WTC11 (cell line): ENCODE results near the gene PRKN. TPM values are rescaled to one million over a fixed set of nuclear protein-coding genes. Genes with fewer than 3 reads are reported as not detected.

Experiments
- ATAC-seq: fragments of 200-7000 bp; cut with Tn5 transposase; 2 replicates; pipeline ENCODE4 v1.10.0; 2021; ENCODE audit warnings: mild to moderate bottlenecking, moderate library complexity
- CTCF ChIA-PET: fragments of 300-600 bp; sonication (Branson Sonifier 250); formaldehyde crosslinking; loops from one replicate; lab custom pipeline; 2021; ENCODE audit warnings: antibody characterized with exemption; lab: Charles Lee
- POLR2A ChIA-PET: fragments of 350-600 bp; sonication (Branson Sonifier 250); formaldehyde crosslinking; loops from one replicate; lab custom pipeline; 2021; ENCODE audit warnings: antibody characterized with exemption; lab: Charles Lee
- DNase-seq: peaks from one replicate; pipeline ENCODE4 v3.0.0; 2021; ENCODE audit warnings: low spot score
- H3K27ac Mint-ChIP-seq: 2 replicates; pipeline ENCODE4 v1.8.0; 2021; ENCODE audit warnings: mixed read lengths
- H3K27me3 Mint-ChIP-seq: 2 replicates; pipeline ENCODE4 v1.8.0; 2021; ENCODE audit warnings: low read depth, mild to moderate bottlenecking, moderate library complexity, mixed read lengths
- H3K36me3 Mint-ChIP-seq: 2 replicates; pipeline ENCODE4 v1.8.0; 2021; ENCODE audit warnings: mixed read lengths
- H3K4me1 Mint-ChIP-seq: 2 replicates; pipeline ENCODE4 v1.8.0; 2022; ENCODE audit warnings: mixed read lengths
- H3K4me3 Mint-ChIP-seq: 2 replicates; pipeline ENCODE4 v1.8.0; 2021; ENCODE audit warnings: mild to moderate bottlenecking, moderate library complexity, mixed read lengths
- H3K9me3 Mint-ChIP-seq: 2 replicates; pipeline ENCODE4 v1.8.0; 2021; ENCODE audit warnings: mixed read lengths
- AFF4 ChIP-seq: sonication (generic); formaldehyde crosslinking; IDR thresholded peaks from 2 replicates; pipeline ENCODE4 v1.8.1; 2023; ENCODE audit warnings: mild to moderate bottlenecking, missing genetic modification reagents, borderline replicate concordance
- ATF2 ChIP-seq: sonication (generic); formaldehyde crosslinking; IDR thresholded peaks from 2 replicates; pipeline ENCODE4 v1.8.1; 2022; ENCODE audit warnings: low read depth, missing genetic modification reagents, borderline replicate concordance
- ATF3 ChIP-seq: sonication (generic); formaldehyde crosslinking; conservative IDR thresholded peaks from 2 replicates; pipeline ENCODE4 v1.8.1; 2022; ENCODE audit warnings: mild to moderate bottlenecking, missing genetic modification reagents
- CREM ChIP-seq: sonication (generic); formaldehyde crosslinking; IDR thresholded peaks from 2 replicates; pipeline ENCODE4 v1.8.1; 2022; ENCODE audit warnings: mild to moderate bottlenecking, missing genetic modification reagents, moderate library complexity
- ELF4 ChIP-seq: sonication (generic); formaldehyde crosslinking; IDR thresholded peaks from 2 replicates; pipeline ENCODE4 v1.8.1; 2022; ENCODE audit warnings: low read depth, mild to moderate bottlenecking, moderate library complexity, missing genetic modification reagents
- FOXK1 ChIP-seq: sonication (generic); formaldehyde crosslinking; IDR thresholded peaks from 2 replicates; pipeline ENCODE4 v1.8.0; 2022; ENCODE audit warnings: mild to moderate bottlenecking, moderate library complexity, missing genetic modification reagents
- FOXP1 ChIP-seq: sonication (generic); formaldehyde crosslinking; IDR thresholded peaks from 2 replicates; pipeline ENCODE4 v1.8.0; 2022; ENCODE audit warnings: missing genetic modification reagents, mild to moderate bottlenecking, moderate library complexity, borderline replicate concordance
- HMGA2 ChIP-seq: fragments of 250-450 bp; sonication (Bioruptor Pico); IDR thresholded peaks from 2 replicates; pipeline ENCODE4 v1.4.0; 2021; ENCODE audit warnings: mild to moderate bottlenecking, moderate library complexity
- HMGXB4 ChIP-seq: sonication (generic); formaldehyde crosslinking; IDR thresholded peaks from 2 replicates; pipeline ENCODE4 v1.8.1; 2023; ENCODE audit warnings: mild to moderate bottlenecking, moderate library complexity, missing genetic modification reagents
- MAX ChIP-seq: sonication (generic); formaldehyde crosslinking; IDR thresholded peaks from 2 replicates; pipeline ENCODE4 v1.8.0; 2022; ENCODE audit warnings: mild to moderate bottlenecking, missing genetic modification reagents
- NFYB ChIP-seq: sonication (generic); formaldehyde crosslinking; conservative IDR thresholded peaks from 2 replicates; pipeline ENCODE4 v1.8.0; 2022; ENCODE audit warnings: low read depth, missing genetic modification reagents
- OVOL2 ChIP-seq: fragments of 250-450 bp; sonication (Bioruptor Pico); IDR thresholded peaks from 2 replicates; pipeline ENCODE4 v1.9.0; 2021; ENCODE audit warnings: mild to moderate bottlenecking, borderline replicate concordance
- PREB ChIP-seq: sonication (generic); formaldehyde crosslinking; IDR thresholded peaks from 2 replicates; pipeline ENCODE4 v1.8.1; 2022; ENCODE audit warnings: mild to moderate bottlenecking, missing genetic modification reagents, moderate library complexity, borderline replicate concordance
- SMAD4 ChIP-seq: sonication (generic); formaldehyde crosslinking; IDR thresholded peaks from 2 replicates; pipeline ENCODE4 v1.8.0; 2022; ENCODE audit warnings: mild to moderate bottlenecking, missing genetic modification reagents
- TCF7 ChIP-seq: sonication (generic); formaldehyde crosslinking; IDR thresholded peaks from 2 replicates; pipeline ENCODE4 v1.8.0; 2022; ENCODE audit warnings: mild to moderate bottlenecking, low read depth, missing genetic modification reagents, moderate library complexity
- TEAD4 ChIP-seq: sonication (generic); formaldehyde crosslinking; IDR thresholded peaks from 2 replicates; pipeline ENCODE4 v1.8.0; 2022; ENCODE audit warnings: mild to moderate bottlenecking, missing genetic modification reagents
- ZMAT4 ChIP-seq: fragments of 250-450 bp; sonication (Bioruptor Pico); IDR thresholded peaks from 2 replicates; pipeline ENCODE4 v1.9.0; 2021; ENCODE audit warnings: mild to moderate bottlenecking
- ZNF232 ChIP-seq: sonication (generic); formaldehyde crosslinking; IDR thresholded peaks from 2 replicates; pipeline ENCODE4 v1.8.0; 2022; ENCODE audit warnings: mild to moderate bottlenecking, missing genetic modification reagents
- total RNA-seq: library from RNA; stranded (reverse); gene quantifications from 3 replicates; pipeline ENCODE4 v1.2.3, GENCODE V29; 2021

PRKN gene
- total RNA-seq, 1 experiment from 2014 or later, result 0.59 TPM

- TF ChIP-seq PREB (CRISPR knock-in tag) (no peak), SMAD4 (CRISPR knock-in tag) (no peak), HMGXB4 (CRISPR knock-in tag) (no peak)
Observed at GRCh38 chr6:161743509-161744178, 983.9 kb downstream of the PRKN start (continued).

GRCh38 chr6:161740486-161740885 lies 987.1 kb downstream of the PRKN start:
- Mint-ChIP-seq H3K4me3 (no peak overlapping the region), H3K27ac (peak overlapping the region; percentile 33; the same call in 1 of the 2 replicates), H3K27me3 (no peaks in the 10 kb centered on the region; the same call in 1 of the 2 replicates), H3K36me3 (no peaks in the 10 kb centered on the region), H3K4me1 (peaks cover 6% of the 10 kb centered on the region), H3K9me3 (0 out of 2 replicates have a peak, but pooled peaks cover 4% of the 10 kb centered on the region)
- TF ChIP-seq TCF7 (CRISPR knock-in tag) (no peak), NFYB (CRISPR knock-in tag) (no peak), ZMAT4 (CRISPR knock-in tag) (no peak), MAX (CRISPR knock-in tag) (no peak), FOXP1 (CRISPR knock-in tag) (no peak), FOXK1 (CRISPR knock-in tag) (no peak), HMGA2 (CRISPR knock-in tag) (no peak), ZNF232 (CRISPR knock-in tag) (no peak), ATF2 (CRISPR knock-in tag) (no peak), AFF4 (CRISPR knock-in tag) (no peak), ATF3 (CRISPR knock-in tag) (no peak), OVOL2 (CRISPR knock-in tag) (no peak), CREM (CRISPR knock-in tag) (no peak), TEAD4 (CRISPR knock-in tag) (no peak), ELF4 (CRISPR knock-in tag) (no peak)
- POLR2A ChIA-PET, result no interaction called here
- CTCF ChIA-PET, result interaction anchor here (2.4 kb wide), 1 partner anchor 8 kb away, joined by 7 read pairs; no protein-coding TSS in a partner anchor
- DNase-seq (no peak), ATAC-seq (no peak)
